HS-5 (cell line): ENCODE measurements around the gene ROPN1L.
A peak's percentile ranks its signal among the peaks of the same experiment; 100 is the strongest.
"Not testable (repeated sequence)": the region's sequence is repeated elsewhere in the genome, so short reads cannot be mapped to it uniquely, and the experiment has no call there.

Experiments used
- DNase-seq: peaks from one replicate; pipeline ENCODE4 v3.0.0-alpha.2; 2012; ENCODE audit warnings: low read depth

ROPN1L gene

DNA sequence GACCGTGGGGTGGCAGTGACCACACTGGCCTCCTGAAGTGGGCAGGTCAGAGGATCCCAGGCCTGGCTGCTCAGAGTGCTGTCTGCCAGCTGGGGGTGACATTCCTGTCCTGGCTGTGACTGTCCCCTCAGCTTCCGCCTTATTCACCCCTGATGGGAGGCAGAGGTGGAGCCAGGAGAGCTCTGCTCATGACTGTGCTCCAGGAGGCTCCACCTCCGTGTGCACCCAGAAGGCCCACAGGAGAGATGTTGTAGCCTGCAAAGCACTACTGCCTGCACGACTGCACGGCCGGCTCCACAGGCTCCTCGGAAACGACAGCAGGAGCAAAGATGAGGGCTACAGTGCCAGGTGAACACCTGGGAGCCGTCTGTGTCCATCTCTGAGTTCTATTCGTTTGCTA is 60.9 kb downstream of the ROPN1L start:
- DNase-seq: no peak

GRCh38 chr5:10503321-10503720 is 61.6 kb downstream of the ROPN1L start:
- DNase-seq: no peak

DNA sequence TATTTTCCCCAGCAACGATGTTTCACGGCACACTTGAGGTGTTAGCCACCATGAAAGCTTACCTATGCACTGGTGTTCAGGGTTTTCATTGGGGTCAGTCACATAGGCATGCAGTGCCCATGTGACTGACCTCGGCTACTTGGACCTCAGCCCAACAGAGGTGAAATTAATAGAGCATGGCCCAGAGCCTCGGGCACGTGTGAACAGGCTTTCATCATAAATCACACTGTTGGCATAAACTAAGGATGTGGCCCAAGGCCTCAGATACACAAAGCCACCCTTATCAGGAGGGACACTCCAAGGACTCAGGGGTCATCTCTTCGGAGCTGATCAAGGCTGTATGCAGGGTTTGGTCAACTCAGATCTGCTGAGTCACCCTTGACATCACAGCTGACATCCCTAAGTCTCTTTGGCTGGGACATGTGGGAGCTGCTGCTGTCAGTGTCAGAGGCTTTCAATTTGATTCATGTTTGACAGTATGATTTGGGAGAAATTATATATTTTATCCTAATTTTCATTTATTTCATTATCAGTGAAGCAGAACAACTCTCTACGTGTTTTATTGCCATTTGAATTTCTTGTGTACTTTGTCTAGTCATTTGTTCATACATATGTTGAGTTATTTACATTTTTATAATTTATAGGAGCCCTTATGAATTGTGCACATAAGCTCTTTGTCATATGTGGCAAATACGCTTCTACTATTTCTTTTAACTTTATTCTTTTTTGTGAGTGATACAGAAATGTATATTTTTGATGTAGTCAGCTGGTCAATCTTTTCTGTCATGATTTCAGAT is 62.5 kb downstream of the ROPN1L start:
- no peak for DNase-seq

DNA sequence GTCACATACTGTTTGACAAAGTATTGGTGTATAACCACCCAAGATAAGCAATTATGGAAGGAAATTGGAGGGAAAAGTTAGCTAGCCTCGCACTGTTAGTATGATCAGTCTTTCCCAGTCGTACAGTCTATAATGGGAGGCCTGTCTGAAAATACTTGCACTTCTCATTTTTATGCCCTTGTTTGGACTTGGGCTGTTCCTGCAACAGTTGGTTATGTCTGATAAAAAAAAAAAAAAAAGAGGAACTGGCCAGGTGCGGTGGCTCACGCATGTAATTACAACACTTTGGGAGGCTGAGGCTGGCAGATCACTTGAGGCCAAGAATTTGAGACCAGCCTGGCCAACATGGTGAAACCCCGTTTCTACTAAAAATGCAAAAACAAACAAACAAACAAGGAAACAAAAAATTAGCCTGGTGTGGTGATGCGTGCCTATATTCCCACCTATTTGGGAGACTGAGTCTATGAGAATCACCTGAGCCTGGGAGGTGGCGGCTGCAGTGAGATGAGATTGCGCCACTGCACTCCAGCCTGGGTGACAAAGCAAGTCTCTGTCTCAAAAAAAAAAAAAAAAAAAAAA is 63.9 kb downstream of the ROPN1L start:
- DNase-seq: no peak

- DNase-seq: no peak
Measured at GRCh38 chr5:10506535-10506934, 64.9 kb downstream of the ROPN1L start.

DNA sequence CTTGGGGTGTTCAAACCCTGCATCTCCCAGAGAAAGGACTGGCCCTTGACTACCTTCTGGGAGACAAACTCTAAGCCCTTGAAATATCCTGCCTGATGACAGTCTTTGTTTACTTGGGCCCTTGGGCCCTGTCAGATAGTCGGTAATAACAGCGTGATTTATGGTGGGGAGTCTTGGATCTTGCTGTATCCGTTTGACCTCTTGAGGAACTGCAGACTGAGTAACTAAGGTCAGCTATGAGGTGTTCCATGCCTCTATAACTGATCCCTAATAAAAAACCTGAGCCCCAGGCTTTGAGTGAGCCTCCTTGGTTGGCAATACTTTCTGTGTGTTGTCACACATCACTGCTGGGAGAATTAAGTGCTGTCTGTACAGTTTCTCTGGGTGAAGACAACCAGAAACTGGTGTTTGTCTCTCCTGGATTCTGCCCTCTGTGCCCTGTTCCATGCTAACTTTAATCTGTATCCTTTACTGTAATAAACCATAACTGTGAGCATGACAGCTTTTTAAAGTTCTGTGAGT is 66.0 kb downstream of the ROPN1L start:
- no peak for DNase-seq

GRCh38 chr5:10509575-10509974 is 67.9 kb downstream of the ROPN1L start:
- no peak for DNase-seq

DNA sequence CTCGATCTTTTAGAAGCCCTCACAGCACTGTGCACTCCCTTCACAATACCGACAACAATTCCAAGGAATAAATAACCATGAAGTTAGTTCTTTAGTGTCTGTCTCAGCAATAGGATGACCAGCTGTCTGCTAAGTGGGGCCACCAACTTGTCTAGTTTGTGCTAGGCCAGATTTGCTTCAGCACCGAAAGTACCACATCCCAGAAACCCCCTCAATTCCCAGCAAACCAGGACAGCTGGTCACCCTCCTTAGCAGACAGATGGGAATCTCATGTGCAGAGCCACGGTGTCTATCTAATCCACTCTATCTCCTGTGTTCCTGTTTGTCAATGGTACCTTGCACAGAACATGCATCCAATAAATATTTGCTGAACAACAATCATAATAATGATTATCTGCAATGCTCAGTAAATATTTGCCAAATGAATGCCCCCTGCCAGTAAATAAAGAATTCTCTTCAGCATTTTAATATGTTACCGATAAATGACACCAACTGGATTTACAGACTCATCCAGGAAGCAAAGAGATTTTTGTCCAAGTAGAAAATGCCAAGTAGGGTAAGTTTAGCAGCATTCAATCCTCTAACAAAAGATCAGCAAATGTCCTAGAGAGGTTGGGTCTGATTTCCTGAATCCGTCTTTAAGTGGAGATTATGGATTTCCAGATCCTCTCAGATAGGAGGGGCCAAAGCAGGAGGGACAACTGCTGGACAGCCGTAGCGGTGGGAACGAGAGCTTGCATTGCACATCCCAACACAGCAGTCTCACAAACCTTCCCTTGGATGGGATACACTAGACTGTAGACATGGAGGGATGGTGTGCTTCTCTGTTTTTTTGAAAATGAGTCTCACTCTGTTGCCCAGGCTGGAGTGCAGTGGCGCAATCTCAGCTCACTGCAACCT is 70.3 kb downstream of the ROPN1L start:
- no peak for DNase-seq

DNA sequence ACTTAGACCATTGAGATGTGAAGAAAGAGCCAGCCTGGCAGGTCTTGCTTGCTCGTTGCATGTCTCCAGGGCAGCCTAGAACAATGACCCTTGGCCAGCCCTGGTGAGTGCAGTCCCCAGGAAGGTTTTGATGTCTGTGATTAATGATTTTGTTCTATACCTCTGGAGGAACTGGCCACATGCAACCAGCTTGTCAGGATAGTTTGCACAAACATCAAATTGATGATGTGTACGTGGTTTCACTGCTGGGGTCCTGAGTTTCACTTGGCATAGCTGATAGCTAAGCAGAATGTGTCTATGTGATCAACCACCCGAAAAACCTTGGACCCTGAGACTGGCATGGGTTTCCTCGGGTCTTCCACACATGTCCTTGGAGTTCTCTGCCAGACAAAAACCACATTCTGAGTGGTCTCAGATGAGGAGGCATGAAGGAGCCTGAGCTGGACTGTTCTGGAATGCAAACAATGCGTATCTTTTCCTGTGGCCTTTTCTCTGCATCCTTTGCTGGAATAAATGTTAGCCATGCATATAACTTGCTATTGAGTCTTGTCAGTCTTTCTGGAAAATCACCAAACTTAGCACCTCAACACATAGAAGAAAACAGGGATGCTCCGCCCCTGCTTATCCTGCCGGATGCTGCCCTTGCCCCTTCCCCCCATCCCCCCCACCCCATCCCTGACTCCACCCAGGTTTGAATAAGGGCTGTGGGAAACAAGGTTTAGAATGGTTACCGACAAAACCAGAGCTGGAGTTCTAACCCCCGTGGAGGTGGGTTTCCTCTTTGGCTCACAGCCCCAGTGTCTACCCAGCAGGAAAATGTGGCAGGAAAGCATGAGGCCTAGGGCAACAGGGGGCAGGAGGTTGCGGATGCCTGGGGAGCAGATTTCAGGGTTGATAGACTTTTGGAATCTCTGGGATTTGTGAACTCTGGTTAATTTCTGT is 72.1 kb downstream of the ROPN1L start:
- peak; percentile 90 for DNase-seq

GRCh38 chr5:10514572-10514971 is 72.9 kb downstream of the ROPN1L start:
- DNase-seq: not testable (repeated sequence)
